ENCODE results near the gene HSBP1.
A peak's percentile ranks its signal among the peaks of the same experiment; 100 is the strongest.

HSBP1 gene

DNA sequence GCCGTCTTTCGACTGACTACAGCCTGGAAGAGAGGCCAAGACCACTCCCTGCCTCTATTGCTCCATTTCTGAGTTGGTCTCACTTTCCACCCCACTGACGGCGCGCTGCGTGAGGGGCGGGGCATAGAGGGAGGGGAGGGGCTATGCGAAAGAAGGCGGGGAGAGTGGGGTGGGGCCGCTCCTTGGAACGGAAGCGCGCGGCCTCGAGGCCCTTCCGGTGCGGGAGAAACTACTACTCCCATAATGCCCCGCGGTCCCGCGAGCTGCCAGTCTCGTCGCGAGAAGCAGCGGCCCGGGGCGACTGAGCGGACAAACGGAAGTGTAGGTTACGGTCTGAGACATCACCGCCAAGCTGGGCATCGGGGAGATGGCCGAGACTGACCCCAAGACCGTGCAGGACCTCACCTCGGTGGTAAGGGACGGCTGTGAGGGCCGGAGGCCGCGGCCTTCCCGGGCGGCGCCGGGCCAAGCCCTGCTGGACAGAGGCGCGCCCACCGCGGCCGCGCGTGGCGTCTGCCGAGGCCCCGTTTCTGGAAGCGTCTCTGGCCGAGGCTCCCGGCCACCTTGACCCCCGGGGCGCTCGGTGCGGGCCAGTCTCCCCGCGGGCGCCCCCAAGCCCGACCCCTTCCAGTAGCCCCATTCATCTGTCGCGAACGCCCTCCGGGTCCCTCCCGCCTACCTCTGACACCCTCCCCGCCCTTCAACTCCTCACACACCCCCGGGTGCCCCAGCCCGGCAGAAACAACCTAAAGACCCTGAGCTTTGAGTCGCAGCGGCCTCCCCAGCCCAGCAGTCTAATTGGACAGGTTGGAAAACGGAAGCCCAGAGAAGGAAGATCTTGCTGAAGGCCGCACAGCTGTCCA lies at the start of gene HSBP1:
HSBP1 (plus strand) TSS at position 269 of the 863 bp plus-strand sequence; CDS start at position 368, 99 bp downstream.
- peak; percentile 46 to 70 for DNase-seq

DNA sequence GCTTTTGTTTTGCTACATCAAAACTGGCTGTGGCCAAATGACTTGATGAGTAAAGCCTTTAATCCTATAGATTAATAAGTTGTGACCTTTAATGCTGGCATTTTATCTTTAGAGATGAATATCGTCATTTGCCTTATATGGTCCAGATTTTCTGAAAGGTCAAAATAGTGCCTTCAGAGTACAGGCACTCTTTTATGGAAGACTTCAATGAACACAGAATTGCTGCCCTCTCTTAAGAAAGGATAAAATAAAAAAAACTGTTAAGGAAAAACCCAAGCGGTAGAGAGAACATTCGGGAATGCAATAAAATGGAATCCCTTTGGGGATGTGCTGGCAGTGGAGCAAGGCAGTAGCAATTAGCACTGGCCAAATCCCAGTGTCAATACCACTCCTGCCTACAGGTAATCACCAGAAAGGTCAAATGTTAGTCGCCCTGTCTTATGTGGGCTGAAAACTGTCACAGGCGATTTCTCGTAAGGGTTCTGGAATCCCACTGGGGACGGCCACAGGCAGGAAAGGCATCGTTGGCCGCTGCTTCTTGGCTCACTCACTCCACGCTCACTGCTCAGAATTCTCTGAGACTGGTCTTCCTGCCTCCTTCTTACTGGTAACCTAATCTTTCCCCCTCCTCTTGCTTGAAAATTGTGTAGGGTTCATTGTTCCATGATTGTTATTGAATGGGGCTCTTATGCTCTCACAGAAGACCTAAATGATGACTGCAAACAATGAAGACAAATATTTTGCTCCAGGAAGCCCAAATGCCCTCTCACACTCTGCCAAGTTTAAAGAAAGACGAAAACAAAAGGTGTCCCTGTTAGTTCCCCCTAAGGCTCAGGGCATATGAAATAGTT lies 45.4 kb upstream of the HSBP1 start:
- DNase-seq: no peak

DNA sequence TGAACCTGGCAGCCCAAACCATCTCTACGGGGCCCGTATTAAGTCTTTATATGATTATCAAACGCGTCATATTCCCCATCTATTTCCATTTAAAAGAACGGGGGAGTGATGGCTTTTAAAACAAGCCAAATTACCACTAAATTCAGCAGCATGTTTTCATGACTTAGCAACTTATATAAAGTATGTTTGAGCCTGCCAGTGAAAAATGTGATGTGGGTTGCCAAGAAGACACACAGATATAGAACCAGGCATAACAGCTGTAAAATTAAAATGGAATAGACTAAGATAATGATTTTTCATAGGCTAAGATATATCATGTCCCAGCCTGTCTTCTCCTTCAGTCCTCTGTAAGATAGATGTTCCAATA lies 44.8 kb upstream of the HSBP1 start:
- no peak for DNase-seq

DNA sequence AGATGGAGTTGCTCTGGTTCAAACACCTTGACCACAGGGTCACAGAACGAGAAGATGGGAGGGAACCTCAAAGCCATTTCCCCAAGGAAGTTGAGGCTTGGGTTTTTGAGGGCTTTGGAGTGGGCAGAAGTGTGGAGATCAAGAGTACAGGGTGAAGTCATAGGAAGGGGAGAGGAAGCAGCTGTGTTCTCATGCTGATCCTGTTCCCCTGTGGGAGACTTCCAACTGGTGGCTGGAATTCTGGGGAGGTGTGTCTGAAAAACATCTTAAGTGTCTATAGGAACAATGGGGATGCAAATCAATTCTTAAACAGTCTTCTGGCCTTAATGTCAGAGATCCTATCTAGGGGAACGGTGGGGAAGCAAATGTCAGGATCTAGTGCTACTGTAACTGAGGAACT lies 38.8 kb upstream of the HSBP1 start:
- no peak for DNase-seq

DNA sequence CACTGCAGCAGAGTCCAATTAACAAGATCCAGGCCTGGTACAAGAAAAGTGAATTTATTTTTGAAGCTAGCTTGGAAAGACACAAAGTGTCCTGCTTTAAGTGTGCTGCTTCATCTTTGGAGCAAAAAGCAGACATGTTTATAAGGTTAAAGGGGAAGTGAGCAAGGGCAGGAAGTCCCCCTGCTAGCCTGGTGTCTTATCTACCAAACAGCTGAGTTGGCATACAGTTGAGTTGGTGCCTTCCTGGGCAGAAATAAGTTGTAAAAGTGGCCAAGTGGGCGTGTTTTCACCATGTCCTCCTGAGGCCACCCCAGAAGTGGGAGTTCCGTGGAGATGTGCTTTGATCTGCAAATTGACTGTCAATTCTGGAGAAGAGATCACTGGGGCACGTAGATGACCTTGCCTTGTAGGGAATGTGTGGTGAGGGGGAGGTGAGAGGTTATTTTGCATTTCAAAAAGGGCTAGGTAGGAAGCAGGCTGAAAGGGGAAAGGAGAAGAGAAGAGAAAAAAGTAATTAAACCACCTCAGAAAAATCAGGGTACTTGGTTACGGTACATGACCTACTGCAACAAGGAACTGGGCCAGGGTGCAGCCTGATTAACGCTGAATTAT lies 38.3 kb upstream of the HSBP1 start:
- DNase-seq: no peak

DNA sequence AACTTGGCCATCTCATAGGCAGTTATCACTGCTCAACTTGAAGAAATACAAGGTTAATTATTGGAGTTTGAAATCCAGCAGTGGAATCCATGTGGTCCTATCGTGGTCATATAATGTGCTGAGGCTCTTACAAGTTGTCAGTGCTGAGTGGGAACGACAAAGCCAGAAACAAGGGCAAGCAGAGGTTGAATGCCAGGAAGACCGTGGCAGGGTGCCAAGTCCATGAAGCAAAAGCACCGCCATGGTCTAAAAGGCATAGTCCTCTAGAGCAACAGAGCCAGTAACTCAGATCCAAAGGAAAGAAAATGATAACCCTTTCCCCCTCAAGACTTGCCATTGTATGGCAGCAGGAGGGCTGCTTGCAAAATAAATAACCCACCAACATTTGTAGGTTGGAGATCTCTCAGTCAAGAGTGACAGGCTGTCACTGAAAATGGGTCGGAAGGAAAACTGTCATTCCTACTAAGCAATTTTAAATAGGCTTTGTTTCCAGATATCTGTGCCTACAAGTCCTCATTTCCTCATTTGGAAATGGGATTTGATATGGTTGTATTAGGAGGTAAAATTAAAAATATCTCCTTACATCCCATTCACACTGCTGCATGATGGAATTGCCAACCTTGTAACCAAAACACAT lies 36.4 kb upstream of the HSBP1 start:
- DNase-seq: no peak

DNA sequence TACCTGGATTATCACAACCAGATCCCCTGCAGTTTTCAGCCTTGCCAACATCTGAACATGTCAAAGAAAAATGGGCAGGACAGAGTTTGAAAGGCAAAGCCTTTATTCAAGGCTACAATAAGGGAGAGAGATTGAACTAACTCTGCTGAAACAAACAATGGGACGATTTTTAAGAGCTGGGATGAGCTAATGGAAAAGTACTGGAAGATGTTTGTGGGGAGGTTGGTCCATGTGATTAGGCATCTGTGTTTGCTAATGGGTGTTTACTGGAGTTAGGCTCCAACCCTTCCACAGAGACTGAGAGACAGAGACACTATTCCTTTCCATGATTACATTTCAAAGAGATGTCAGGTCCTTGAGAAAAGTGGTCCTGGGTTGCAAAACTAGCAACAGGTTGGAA lies 35.0 kb upstream of the HSBP1 start:
- no peak for DNase-seq

DNA sequence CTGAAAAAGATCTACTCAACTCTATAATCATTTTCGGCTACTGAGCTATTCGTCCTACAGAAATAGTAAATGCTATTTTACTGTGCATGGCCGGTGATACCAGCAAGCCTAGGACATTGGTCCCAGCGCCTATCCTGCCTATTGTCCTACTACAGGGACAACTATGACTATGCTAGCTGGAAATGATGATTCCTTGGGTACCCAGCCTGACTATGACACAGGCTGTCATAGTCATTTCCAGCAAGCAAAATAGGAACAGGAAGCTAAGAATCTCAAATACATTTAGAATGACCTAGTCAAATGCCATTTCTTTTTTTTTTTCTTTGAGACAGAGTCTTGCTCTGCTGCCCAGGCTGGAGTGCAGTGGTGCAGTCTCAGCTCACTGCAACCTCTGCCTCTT lies 33.7 kb upstream of the HSBP1 start:
- DNase-seq: no peak

DNA sequence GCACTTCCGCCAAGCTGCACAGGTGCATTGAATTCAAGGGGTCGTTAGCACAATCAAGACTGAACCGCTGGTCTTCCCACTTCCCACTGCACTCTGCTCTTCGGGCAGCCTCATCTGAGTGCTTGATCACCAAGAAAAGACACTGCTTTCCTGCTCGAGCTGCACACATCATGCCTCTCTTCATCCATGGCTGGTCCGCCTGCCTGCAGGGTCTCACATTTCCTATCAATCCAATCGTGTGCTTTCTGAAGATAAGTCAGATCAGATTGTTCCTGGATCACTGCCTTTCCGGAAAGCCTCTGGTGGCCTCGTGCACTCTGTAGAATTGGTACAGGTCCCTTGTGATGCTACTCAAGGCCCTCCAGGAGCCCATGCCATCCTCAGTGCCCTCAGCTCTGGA lies 30.8 kb upstream of the HSBP1 start:
- no peak for DNase-seq

DNA sequence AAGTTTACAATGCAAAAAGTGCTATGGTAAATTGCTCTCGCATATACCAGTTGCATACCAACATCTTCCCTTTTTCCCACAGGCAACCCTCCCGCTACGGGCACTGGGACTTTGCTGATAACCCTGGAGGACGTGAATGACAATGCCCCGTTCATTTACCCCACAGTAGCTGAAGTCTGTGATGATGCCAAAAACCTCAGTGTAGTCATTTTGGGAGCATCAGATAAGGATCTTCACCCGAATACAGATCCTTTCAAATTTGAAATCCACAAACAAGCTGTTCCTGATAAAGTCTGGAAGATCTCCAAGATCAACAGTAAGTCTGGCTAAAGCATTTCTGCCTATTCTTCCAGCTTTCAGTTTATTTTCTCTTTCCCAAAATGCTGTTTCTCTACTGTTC lies 27.9 kb upstream of the HSBP1 start:
- no peak for DNase-seq

DNA sequence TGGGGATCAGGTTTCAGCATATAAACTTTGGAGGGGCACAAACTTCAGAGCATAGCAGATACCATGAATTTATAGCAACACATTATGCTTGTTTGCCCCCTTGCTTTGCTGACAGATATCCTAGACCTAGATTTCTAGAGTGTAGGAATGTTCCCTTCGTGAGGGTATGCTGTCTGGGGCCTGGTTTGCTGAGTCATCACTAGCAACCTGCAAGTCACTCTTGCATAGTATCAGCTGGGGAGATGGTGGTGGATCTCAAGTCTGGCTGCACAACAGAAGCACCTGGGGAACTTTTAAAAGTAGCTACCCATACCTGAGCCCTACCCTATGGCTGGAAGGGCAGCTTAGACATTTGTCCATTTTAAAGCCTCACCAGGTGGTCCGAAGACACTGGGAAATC lies 22.3 kb upstream of the HSBP1 start:
- DNase-seq: no peak

DNA sequence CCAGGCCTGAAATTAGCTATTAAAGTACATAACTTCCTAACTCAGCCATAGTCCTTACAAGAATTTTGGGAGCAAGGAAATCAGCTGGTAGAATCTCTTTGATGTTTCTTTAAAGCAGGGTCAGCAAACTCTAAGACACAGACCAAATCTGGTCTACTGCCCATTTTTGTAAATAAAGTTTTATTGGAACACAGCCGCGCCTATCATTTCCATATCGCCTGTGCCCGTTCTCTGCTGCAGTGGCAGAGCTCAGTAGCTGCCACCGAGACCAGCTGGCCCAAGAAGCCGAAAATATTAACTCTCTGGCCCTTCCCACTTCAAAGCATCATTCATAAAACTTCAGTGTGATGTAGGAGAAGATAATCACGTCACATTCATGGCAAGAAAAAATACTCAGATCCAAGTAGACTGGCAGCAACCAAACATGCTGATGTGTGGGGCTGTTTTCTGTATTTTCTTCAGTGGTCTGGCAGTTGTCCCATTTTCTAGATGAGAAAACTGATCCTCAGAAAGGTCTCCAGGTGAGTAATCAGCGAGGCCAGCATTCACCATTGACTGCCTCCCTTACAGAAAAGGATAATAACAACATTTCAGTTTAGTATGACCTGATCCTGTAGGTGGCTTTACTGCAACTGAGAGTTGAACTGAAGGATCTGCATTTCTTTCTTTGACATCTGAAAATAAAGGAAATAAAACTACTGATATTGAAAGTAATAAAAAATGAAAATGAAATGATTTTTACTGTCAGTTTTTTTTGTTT lies 18.0 kb upstream of the HSBP1 start:
- no peak for DNase-seq

DNA sequence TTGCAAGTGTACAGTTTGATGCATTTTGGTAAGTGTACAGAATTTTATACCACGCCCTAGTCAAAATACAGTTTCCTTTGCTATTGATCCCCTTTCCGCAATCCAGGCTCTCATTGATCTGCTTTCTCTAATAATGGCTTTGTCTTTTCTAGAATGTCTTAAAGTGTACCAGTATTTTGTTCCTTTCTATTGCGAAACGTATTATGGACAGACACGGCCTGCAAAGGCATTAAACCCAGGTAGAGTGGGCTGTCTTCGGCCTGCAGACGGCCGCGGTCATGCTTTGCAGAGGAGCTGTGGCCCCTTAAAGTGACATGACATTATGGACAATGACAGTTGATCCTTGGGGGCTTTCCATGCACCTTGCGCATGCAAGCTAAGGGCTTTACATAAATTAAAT lies 15.9 kb upstream of the HSBP1 start:
- no peak for DNase-seq

DNA sequence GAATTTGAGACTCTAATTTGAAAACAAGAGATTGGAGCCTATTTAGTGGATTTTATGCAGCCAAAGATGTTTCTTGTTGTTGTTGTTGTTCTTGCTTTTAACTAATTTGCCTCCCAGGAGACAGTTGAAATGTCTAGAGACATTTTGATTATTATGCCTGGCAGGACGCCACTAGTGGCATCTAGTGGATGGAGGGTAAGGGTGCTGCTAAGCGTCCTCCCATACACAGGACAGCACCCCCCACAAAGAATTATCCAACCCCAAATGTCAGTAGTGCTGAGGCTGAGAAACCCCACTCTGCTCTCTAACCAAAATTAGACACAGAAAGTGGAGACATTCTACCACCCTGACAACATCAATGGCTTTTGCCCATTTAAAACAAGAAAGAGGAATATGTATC lies 15.4 kb upstream of the HSBP1 start:
- DNase-seq: no peak

DNA sequence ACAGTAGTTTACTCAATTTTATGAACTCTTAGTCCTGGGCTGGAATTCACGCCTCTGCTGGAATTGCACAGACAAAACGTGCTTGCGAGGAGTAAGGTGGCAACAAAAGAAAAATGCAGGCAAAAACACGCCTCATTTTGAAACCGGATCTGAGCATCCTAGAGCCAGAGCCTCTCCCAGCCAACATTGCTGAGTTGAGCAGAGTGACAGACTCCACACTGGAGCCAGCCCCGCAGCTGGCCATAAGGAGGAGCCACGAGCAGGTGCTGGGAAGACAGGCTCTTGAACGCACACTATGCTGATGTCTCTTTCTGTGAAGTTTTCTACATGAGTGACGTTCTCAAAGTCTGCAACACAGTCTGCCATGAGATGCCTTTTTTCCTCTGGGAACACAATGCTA lies 14.6 kb upstream of the HSBP1 start:
- peak; percentile 4 to 24 for DNase-seq

DNA sequence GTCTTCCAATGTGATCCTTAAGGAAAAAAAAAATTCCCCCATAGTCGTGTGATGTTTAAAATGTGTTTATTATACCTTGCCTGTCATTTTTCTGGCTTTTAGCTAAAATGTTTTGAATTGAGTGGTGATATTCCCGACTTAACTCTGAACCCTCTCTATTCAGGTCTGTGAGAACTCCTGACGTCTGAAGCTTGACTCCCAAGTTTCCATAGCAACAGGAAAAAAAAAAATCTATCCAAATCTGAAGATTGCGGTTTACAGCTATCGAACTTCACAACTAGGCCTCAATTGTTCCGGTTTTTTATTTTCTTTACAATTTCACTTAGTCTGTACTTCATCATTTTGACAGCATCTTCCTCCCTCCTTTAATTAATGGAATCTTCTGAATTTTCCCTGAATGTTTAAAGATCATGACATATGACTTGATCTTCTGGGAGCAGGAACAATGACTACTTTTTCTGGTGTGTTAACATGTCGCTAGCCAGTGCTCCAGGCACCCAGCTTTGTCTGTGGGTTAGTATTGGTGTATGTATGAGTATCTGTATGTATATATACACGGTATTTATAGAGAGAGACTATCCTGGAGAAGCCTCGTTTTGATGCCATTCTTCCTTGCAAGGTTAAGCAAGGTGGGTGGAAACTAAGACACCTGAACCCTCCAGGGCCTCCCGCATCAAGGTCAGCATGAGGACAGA lies 12.8 kb upstream of the HSBP1 start:
- no peak for DNase-seq

DNA sequence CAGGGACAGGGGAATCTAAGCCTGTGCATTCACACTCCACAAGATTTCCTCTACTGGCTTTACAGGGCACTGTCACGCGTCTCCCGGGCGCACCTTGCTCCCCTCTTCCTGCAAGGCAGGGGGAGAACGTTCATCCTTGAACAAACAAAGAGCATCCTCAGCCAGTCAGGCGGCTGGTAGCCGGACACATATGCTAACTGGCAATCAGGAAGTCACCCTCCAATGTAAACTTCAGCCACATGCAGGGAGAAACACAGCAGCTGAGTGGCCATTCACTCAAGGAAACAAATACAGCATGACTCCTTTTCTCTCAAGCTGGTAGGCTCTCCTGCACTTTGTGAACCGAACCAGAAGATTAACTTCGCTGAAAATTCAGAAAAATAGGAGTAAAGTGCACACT lies 10.8 kb upstream of the HSBP1 start:
- DNase-seq: no peak

DNA sequence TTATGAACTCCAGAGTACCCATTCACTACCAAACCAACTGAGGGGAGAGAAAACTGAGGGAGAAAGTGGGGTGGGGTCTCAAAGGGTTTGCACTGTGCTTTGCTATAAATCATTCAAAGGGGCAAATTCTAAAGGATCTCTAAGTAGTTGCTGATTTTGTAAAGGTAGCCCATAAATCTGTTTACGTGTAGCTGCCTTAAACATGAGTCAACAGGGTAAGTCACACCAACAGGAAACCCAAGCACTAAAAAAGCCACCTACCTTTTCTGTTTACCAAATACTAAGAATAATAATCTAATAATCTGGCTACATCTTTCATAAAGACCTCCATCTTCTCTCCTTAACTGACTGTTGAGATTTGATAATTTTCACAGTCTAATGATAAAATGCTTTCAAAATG lies 8.4 kb upstream of the HSBP1 start:
- no peak for DNase-seq

DNA sequence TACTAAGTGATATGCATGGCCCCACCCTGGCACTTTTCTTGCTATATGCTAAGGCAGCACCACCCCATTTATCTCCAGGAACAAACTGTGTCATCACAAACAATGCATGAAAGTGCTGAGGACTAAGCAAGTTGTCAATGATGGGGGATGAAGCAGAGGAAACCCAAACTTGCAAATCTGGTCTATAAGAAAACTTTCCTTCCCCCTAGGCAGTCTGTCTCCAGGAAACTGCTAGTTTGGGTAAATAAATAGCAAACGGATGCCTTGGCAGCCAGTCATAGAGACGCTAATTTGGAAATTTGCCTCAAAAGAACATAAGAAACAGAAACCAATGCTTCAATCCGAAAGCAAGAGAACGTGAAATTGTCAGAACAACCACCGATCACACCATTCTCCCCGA lies 5.6 kb upstream of the HSBP1 start:
- no peak for DNase-seq

DNA sequence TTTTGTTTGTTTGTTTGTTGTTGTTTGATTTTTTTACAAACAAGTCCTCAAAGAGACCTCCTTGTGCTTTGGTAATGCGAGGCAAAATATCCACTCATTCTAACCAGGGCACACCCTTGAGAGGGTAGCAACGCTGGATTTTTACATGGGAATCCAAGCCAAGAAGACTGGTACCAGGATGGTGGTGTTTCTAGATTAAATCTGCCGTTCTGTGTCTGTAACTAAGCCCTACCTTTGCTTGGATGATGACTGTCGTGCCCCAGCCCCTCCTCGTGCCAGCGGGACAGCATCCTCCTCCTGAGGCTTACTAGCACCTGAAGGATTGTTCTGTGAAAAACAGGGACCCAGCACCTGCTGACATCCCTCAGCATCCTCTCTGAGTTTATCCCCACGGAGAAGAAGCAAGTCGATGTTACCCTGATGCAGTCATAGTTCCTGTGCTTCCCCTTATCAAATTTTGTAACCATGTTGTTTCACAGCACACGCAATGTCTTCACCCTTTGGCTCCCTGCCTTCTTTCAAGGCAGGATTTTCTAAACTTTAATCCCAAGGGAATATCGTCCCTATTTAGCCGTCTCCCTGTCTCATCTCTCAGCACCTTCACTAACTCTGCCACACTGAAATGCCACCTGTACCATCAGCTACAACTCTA lies 5.1 kb upstream of the HSBP1 start:
- no peak for DNase-seq

DNA sequence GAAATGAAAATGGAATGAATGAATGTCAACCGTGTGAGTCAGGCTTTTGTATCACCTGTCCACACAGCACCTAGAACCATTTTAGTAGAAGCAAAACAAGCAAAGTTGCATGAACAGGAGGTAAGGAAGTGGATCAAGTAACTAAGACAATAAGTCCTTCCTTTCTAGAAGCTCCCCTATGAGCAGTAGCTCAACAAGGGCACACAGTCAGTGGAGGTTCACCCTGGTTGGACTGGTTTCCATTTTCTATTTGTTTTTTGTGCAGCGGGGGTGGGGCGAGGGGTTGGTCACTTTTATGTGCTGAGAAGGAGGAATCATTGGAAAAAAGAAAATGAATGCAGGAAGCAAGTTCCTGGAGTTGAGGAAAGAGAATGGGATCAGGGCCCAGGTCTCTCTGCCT lies 4.0 kb upstream of the HSBP1 start:
- no peak for DNase-seq

Measured in NCI-H187 (cell line).